Fibroblast of lung (primary cell): Measurements from ENCODE around the gene SLC25A34. TPM values are rescaled to one million over a fixed set of nuclear protein-coding genes. Genes with fewer than 3 reads are reported as not detected.

Experiments
- DNase-seq, 2 donors: peaks; one replicate each; pipeline versions ENCODE4 v3.0.0 to v3.0.0-alpha.2; 2010; ENCODE audit warnings: low read depth in 2 of 2
- H2AFZ ChIP-seq: 2 replicates; pipeline ENCODE4 v1.5.1; 2012; ENCODE audit warnings: low read length, control low read depth, inconsistent platforms
- H3K27ac ChIP-seq: 2 replicates; pipeline ENCODE4 v1.5.1; 2011; ENCODE audit warnings: low read length, control low read depth; ENCODE audit not compliant: insufficient read depth
- H3K27me3 ChIP-seq: 2 replicates; pipeline ENCODE4 v1.5.1; 2011; ENCODE audit warnings: mild to moderate bottlenecking, low read length; ENCODE audit not compliant: control insufficient read depth, insufficient read depth
- H3K36me3 ChIP-seq: 2 replicates; pipeline ENCODE4 v1.5.1; 2011; ENCODE audit warnings: low read length; ENCODE audit not compliant: control insufficient read depth, insufficient read depth
- H3K4me1 ChIP-seq: 2 replicates; pipeline ENCODE4 v1.5.1; 2011; ENCODE audit warnings: low read length; ENCODE audit not compliant: control insufficient read depth, insufficient read depth; ENCODE audit errors: extremely low read depth
- H3K4me2 ChIP-seq: 2 replicates; pipeline ENCODE4 v1.5.1; 2011; ENCODE audit warnings: low read length, control low read depth; ENCODE audit not compliant: insufficient read depth; ENCODE audit errors: extremely low read depth
- H3K4me3 ChIP-seq, 4 experiments: fragments of 200-600 bp in 1 of 4; sonication (generic) in 1 of 4; replicated peaks in 1 of 4; 2 replicates each; pipeline ENCODE4 v1.5.1; 2011 to 2016; ENCODE audit warnings: low read length in 4 of 4, low read depth in 3 of 4, mild to moderate bottlenecking in 3 of 4, control low read depth in 2 of 4, inconsistent platforms in 1 of 4, mixed read lengths in 1 of 4; ENCODE audit not compliant: insufficient read depth in 1 of 4; ENCODE audit errors: control extremely low read depth in 1 of 4
- H3K79me2 ChIP-seq: 2 replicates; pipeline ENCODE4 v1.5.1; 2012; ENCODE audit warnings: mild to moderate bottlenecking, low read length, inconsistent platforms; ENCODE audit not compliant: control insufficient read depth, insufficient read depth
- H3K9ac ChIP-seq: 2 replicates; pipeline ENCODE4 v1.5.1; 2011; ENCODE audit warnings: mild to moderate bottlenecking, low read length, control low read depth; ENCODE audit not compliant: insufficient read depth
- H3K9me3 ChIP-seq: 2 replicates; pipeline ENCODE4 v1.5.1; 2012; ENCODE audit warnings: low read depth, low read length; ENCODE audit not compliant: control insufficient read depth, insufficient read depth
- H4K20me1 ChIP-seq: 2 replicates; pipeline ENCODE4 v1.5.1; 2011; ENCODE audit warnings: low read length; ENCODE audit not compliant: control insufficient read depth, insufficient read depth; ENCODE audit errors: extremely low read depth
- CTCF ChIP-seq, 2 donors: IDR thresholded peaks in 1 of 2; conservative IDR thresholded peaks in 1 of 2; 1 replicate in 1 of 2; 2 replicates in 1 of 2; pipeline ENCODE4 v1.5.1; 2011 to 2012; ENCODE audit warnings: low read length in 2 of 2, control low read depth in 1 of 2, inconsistent platforms in 1 of 2, low read depth in 1 of 2, mild to moderate bottlenecking in 1 of 2
- EZH2 ChIP-seq: IDR thresholded peaks from 2 replicates; pipeline ENCODE4 v1.5.1; 2012; ENCODE audit warnings: low read length, control low read depth, mild to moderate bottlenecking; ENCODE audit errors: missing control alignments
- polyA plus RNA-seq, 2 donors: library from polyadenylated mRNA; depleted of rRNA in 1 of 2; stranded (reverse) in 1 of 2; unstranded in 1 of 2; fragments of >200 nt; gene quantifications; 2 replicates each; pipeline ENCODE4 v1.2.1, GENCODE V29; 2011 to 2012; ENCODE audit warnings: missing spikeins in 1 of 2
- total RNA-seq: library from RNA; depleted of rRNA; stranded (reverse); fragments of >200 nt; gene quantifications from 2 replicates; pipeline ENCODE4 v1.2.1, GENCODE V29; 2014

The SLC25A34 gene
- total and polyA plus RNA-seq, 2 donors (not counting 1 experiment from before 2014, with no cell fraction given): 0.35 to 0.83 TPM

GRCh38 chr1:15786581-15786980 is 50.5 kb downstream of the SLC25A34 start:
- Histone ChIP-seq H3K4me1 (peaks cover 4% of the 10 kb centered on the region), H3K27me3 (no peaks in the 10 kb centered on the region), H3K4me2 (no peak overlapping the region), H2AFZ (no peak overlapping the region), H3K79me2 (no peaks in the 10 kb centered on the region), H3K36me3 (no peaks in the 10 kb centered on the region), H3K9me3 (no peaks in the 10 kb centered on the region), H3K27ac (no peak overlapping the region), H3K4me3 (no peak overlapping the region), H3K9ac (no peak overlapping the region), H4K20me1 (no peaks in the 10 kb centered on the region)
- TF ChIP-seq EZH2 (no peak), CTCF (conservative IDR thresholded peaks at IDR 0.05 in 1 of 2, IDR thresholded peaks at IDR 0.05 in 1 of 2; ENCODE audit: low read depth in 1 of 2, low read length in 2 of 2) (no peak)
- DNase-seq: peak; percentile 72 to 79

- Histone ChIP-seq H3K9me3 (no peaks in the 10 kb centered on the region), H3K4me3 (no peak overlapping the region), H3K4me1 (peaks cover 4% of the 10 kb centered on the region), H2AFZ (no peak overlapping the region), H3K9ac (no peak overlapping the region), H3K36me3 (no peaks in the 10 kb centered on the region), H3K79me2 (no peaks in the 10 kb centered on the region), H3K27ac (no peak overlapping the region), H3K27me3 (no peaks in the 10 kb centered on the region), H3K4me2 (no peak overlapping the region), H4K20me1 (no peaks in the 10 kb centered on the region)
- no peak for TF ChIP-seq CTCF (conservative IDR thresholded peaks at IDR 0.05 in 1 of 2, IDR thresholded peaks at IDR 0.05 in 1 of 2; ENCODE audit: low read depth in 1 of 2, low read length in 2 of 2)
- no peak for TF ChIP-seq EZH2
- peak; percentile 57 to 77 for DNase-seq
These were observed 52.7 kb downstream of the SLC25A34 start for GRCh38 chr1:15788624-15789301.

Other genes with a start within 250 kb of the SLC25A34 start
- gene CASP9, start 212.0 kb upstream of the SLC25A34 start, total RNA-seq: 4.1 and 5.6 TPM in 2 replicates
- 6.4 and 8.3 TPM in 2 replicates for gene CASP9, start 212.0 kb upstream of the SLC25A34 start, polyA plus RNA-seq
- 14.9 and 18.8 TPM in 2 replicates for gene DNAJC16, start 209.4 kb upstream of the SLC25A34 start, total RNA-seq
- gene DNAJC16, start 209.4 kb upstream of the SLC25A34 start, polyA plus RNA-seq: 15.3 and 18.9 TPM in 2 replicates
- 1.0 and 1.2 TPM in 2 replicates for gene AGMAT, start 151.2 kb upstream of the SLC25A34 start, total RNA-seq
- 0.52 and 0.53 TPM in 2 replicates for gene AGMAT, start 151.2 kb upstream of the SLC25A34 start, polyA plus RNA-seq
- gene DDI2, start 118.8 kb upstream of the SLC25A34 start, total RNA-seq: 10.8 and 11.7 TPM in 2 replicates
- gene DDI2, start 118.8 kb upstream of the SLC25A34 start, polyA plus RNA-seq: 6.4 and 9.3 TPM in 2 replicates
- 79.4 and 94.6 TPM in 2 replicates for gene PLEKHM2, start 51.9 kb upstream of the SLC25A34 start, total RNA-seq
- gene PLEKHM2, start 51.9 kb upstream of the SLC25A34 start, polyA plus RNA-seq: 27.3 and 32.3 TPM in 2 replicates
- not detected in 2 replicates for gene TMEM82, start 6.2 kb downstream of the SLC25A34 start, total RNA-seq
- not detected in 2 replicates for gene TMEM82, start 6.2 kb downstream of the SLC25A34 start, polyA plus RNA-seq
- 17.3 and 27.7 TPM in 2 replicates for gene FBLIM1, start 22.5 kb downstream of the SLC25A34 start, total RNA-seq
- 35.8 and 86.2 TPM in 2 replicates for gene FBLIM1, start 22.5 kb downstream of the SLC25A34 start, polyA plus RNA-seq
- gene UQCRHL, start 71.4 kb downstream of the SLC25A34 start, total RNA-seq: 4.4 and 7.8 TPM in 2 replicates
- gene UQCRHL, start 71.4 kb downstream of the SLC25A34 start, polyA plus RNA-seq: 1.3 and 2.7 TPM in 2 replicates
- gene SPEN, start 111.4 kb downstream of the SLC25A34 start, total RNA-seq: 11.0 and 11.9 TPM in 2 replicates
- gene SPEN, start 111.4 kb downstream of the SLC25A34 start, polyA plus RNA-seq: 3.8 and 5.1 TPM in 2 replicates
- gene ZBTB17, start 239.8 kb downstream of the SLC25A34 start, total RNA-seq: 46.0 and 54.3 TPM in 2 replicates
- gene ZBTB17, start 239.8 kb downstream of the SLC25A34 start, polyA plus RNA-seq: 12.6 and 20.4 TPM in 2 replicates